Measurements from ENCODE around the gene FAM114A1.
A peak's percentile ranks its signal among the peaks of the same experiment; 100 is the strongest.

- TF ChIP-seq POLR2A (IDR thresholded peaks at IDR 0.05; ENCODE audit: extremely low read depth, insufficient read length): no peak
- TF ChIP-seq, protein P1, sequence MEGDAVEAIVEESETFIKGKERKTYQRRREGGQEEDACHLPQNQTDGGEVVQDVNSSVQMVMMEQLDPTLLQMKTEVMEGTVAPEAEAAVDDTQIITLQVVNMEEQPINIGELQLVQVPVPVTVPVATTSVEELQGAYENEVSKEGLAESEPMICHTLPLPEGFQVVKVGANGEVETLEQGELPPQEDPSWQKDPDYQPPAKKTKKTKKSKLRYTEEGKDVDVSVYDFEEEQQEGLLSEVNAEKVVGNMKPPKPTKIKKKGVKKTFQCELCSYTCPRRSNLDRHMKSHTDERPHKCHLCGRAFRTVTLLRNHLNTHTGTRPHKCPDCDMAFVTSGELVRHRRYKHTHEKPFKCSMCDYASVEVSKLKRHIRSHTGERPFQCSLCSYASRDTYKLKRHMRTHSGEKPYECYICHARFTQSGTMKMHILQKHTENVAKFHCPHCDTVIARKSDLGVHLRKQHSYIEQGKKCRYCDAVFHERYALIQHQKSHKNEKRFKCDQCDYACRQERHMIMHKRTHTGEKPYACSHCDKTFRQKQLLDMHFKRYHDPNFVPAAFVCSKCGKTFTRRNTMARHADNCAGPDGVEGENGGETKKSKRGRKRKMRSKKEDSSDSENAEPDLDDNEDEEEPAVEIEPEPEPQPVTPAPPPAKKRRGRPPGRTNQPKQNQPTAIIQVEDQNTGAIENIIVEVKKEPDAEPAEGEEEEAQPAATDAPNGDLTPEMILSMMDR (IDR thresholded peaks at IDR 0.05; ENCODE audit: low read depth, low read length): peak; percentile 20
- TF ChIP-seq, protein P2, sequence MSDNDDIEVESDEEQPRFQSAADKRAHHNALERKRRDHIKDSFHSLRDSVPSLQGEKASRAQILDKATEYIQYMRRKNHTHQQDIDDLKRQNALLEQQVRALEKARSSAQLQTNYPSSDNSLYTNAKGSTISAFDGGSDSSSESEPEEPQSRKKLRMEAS (IDR thresholded peaks at IDR 0.05; ENCODE audit: low read depth, low read length): no peak
These were observed 35.1 kb downstream of the FAM114A1 start for GRCh38 chr4:38902695-38903094.
